ENCODE results near the gene HMGCL.

HMGCL gene

DNA sequence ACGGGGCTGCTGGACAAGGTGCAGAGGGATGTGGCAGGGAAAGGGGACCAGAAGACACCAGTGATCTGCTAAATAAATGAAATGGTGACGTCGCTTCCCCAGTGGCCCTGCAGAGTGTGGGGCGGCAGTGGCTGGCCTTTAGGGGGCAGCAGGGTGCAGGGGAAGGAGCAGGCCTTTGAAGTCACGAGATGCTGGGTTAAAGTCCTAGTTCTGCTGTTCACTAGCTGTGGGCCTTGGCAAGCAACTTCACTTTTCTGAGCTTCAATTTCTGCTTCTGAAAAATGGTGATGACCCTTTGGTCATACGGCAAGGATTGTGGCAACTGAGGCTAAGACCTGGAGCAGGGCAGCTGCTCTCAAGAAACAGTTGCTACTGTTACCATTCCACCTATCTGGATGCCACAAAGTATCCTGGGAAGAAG lies 15.5 kb downstream of the HMGCL start (continued):
- no peak; the same call in 1 of the 2 replicates for TF ChIP-seq ZNF76 (tag by site-specific recombination; IDR thresholded peaks at IDR 0.05; ENCODE audit: borderline replicate concordance, low read depth)
- no peak for TF ChIP-seq EGR2 (tag by site-specific recombination; IDR thresholded peaks at IDR 0.05; ENCODE audit: low read depth)
- no peak for TF ChIP-seq ZNF660 (tag by site-specific recombination; IDR thresholded peaks at IDR 0.05)
- peak; percentile 64; the same call in 1 of the 2 replicates for TF ChIP-seq ZNF768 (tag by site-specific recombination; IDR thresholded peaks at IDR 0.05)
- TF ChIP-seq YY1 (tag by site-specific recombination; IDR thresholded peaks at IDR 0.05), result no peak
- no peak for TF ChIP-seq ZNF473 (tag by site-specific recombination; IDR thresholded peaks at IDR 0.05)
- TF ChIP-seq ZNF704 (tag by site-specific recombination; IDR thresholded peaks at IDR 0.05), result no peak
- no peak for TF ChIP-seq ZNF596 (tag by site-specific recombination; IDR thresholded peaks at IDR 0.05)
- no peak for TF ChIP-seq ZNF701 (tag by site-specific recombination; IDR thresholded peaks at IDR 0.05)
- TF ChIP-seq ZBTB6 (tag by site-specific recombination; IDR thresholded peaks at IDR 0.05), result no peak
- no peak for TF ChIP-seq ZNF626 (tag by site-specific recombination; IDR thresholded peaks at IDR 0.05)
- TF ChIP-seq, protein P1, sequence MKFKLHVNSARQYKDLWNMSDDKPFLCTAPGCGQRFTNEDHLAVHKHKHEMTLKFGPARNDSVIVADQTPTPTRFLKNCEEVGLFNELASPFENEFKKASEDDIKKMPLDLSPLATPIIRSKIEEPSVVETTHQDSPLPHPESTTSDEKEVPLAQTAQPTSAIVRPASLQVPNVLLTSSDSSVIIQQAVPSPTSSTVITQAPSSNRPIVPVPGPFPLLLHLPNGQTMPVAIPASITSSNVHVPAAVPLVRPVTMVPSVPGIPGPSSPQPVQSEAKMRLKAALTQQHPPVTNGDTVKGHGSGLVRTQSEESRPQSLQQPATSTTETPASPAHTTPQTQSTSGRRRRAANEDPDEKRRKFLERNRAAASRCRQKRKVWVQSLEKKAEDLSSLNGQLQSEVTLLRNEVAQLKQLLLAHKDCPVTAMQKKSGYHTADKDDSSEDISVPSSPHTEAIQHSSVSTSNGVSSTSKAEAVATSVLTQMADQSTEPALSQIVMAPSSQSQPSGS (tag by site-specific recombination; IDR thresholded peaks at IDR 0.05; ENCODE audit: low read depth), result peak; percentile 96
- no peak for TF ChIP-seq ZNF426 (tag by site-specific recombination; IDR thresholded peaks at IDR 0.05)
- TF ChIP-seq ZNF645 (tag by site-specific recombination; IDR thresholded peaks at IDR 0.05), result no peak
- TF ChIP-seq KLF7 (tag by site-specific recombination; IDR thresholded peaks at IDR 0.05; ENCODE audit: borderline replicate concordance), result no peak
- TF ChIP-seq CTCF (tag by site-specific recombination; IDR thresholded peaks at IDR 0.05), result peak; percentile 84
- TF ChIP-seq ZNF629 (tag by site-specific recombination; IDR thresholded peaks at IDR 0.05), result peak; percentile 54; the same call in 1 of the 2 replicates
- TF ChIP-seq ZNF558 (tag by site-specific recombination; IDR thresholded peaks at IDR 0.05), result no peak
- TF ChIP-seq TRIM28 (IDR thresholded peaks at IDR 0.05; ENCODE audit: borderline replicate concordance, low read length), result no peak
- no peak for TF ChIP-seq ZNF433 (tag by site-specific recombination; IDR thresholded peaks at IDR 0.05; ENCODE audit: low read depth)
- TF ChIP-seq KLF17 (tag by site-specific recombination; IDR thresholded peaks at IDR 0.05), result no peak
- peak; percentile 61 for TF ChIP-seq ZNF654 (tag by site-specific recombination; IDR thresholded peaks at IDR 0.05; ENCODE audit: low read depth)
- no peak for TF ChIP-seq ZBTB49 (tag by site-specific recombination; IDR thresholded peaks at IDR 0.05; ENCODE audit: low read depth)
- no peak for TF ChIP-seq ZNF18 (tag by site-specific recombination; IDR thresholded peaks at IDR 0.05)

Data from HEK293 (cell line).